Activated naive CD4-positive, alpha-beta T cell treated with anti-CD3 and anti-CD28 coated beads for 36 hours (primary cell): ENCODE measurements around the gene GUCD1. TPM values are rescaled to one million over a fixed set of nuclear protein-coding genes. Genes with fewer than 3 reads are reported as not detected.

Source experiments
- CTCF ChIA-PET: fragments of 350-600 bp; sonication (Branson Sonifier 250); formaldehyde crosslinking; loops from one replicate; lab custom pipeline; 2021; ENCODE audit warnings: antibody characterized with exemption; lab: Charles Lee
- DNase-seq: peaks from one replicate; pipeline ENCODE4 v3.0.0-alpha.2; 2020
- H3K27ac Mint-ChIP-seq: one replicate; pipeline ENCODE4 v1.8.0; 2021; ENCODE audit warnings: mild to moderate bottlenecking, mixed read lengths
- H3K27me3 Mint-ChIP-seq: one replicate; pipeline ENCODE4 v1.8.0; 2021; ENCODE audit warnings: low read depth, mixed read lengths
- H3K36me3 Mint-ChIP-seq: one replicate; pipeline ENCODE4 v1.8.0; 2021; ENCODE audit warnings: low read depth, mixed read lengths
- H3K4me1 Mint-ChIP-seq: one replicate; pipeline ENCODE4 v1.8.0; 2021; ENCODE audit warnings: low read depth, mixed read lengths
- H3K4me3 Mint-ChIP-seq: one replicate; pipeline ENCODE4 v1.8.0; 2021; ENCODE audit warnings: mild to moderate bottlenecking, moderate library complexity, mixed read lengths
- H3K9me3 Mint-ChIP-seq: one replicate; pipeline ENCODE4 v1.8.0; 2021; ENCODE audit warnings: mixed read lengths
- intact Hi-C: fragments of 100-400 bp; cut with micrococcal nuclease; formaldehyde crosslinking; loops from one replicate; pipeline ENCODE4 v1.15.1; 2023
- total RNA-seq, 2 experiments: library from RNA; stranded (reverse); gene quantifications; one replicate each; pipeline ENCODE4 v1.2.3, GENCODE V29; 2021

Gene GUCD1
- total RNA-seq, 2 experiments from 2014 or later, result 95.8 to 96.0 TPM

DNA sequence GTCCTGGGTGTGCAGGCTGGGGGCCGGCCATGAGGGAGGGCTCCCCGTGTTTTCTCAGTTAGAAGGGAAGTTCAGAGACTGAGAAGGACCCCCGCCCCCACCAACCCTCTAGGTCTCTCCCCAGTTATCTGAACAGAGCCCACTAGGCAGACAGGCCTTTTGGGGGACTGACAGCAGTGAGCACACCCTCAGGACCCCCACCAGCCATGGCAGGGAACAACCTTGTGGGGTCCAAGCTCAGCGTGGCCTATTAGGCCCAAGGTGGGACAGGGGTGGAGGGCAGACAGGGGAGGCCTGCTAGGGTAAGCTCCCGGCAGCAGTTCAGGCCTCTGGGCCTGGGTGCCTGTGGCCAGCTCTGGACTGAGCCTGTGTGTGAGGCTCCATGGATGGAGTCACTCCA lies 32.3 kb upstream of the GUCD1 start:
- intact Hi-C loops, result no loop called here
- Mint-ChIP-seq H3K36me3 (no peaks in the 10 kb centered on the region), H3K9me3 (no peaks in the 10 kb centered on the region)

DNA sequence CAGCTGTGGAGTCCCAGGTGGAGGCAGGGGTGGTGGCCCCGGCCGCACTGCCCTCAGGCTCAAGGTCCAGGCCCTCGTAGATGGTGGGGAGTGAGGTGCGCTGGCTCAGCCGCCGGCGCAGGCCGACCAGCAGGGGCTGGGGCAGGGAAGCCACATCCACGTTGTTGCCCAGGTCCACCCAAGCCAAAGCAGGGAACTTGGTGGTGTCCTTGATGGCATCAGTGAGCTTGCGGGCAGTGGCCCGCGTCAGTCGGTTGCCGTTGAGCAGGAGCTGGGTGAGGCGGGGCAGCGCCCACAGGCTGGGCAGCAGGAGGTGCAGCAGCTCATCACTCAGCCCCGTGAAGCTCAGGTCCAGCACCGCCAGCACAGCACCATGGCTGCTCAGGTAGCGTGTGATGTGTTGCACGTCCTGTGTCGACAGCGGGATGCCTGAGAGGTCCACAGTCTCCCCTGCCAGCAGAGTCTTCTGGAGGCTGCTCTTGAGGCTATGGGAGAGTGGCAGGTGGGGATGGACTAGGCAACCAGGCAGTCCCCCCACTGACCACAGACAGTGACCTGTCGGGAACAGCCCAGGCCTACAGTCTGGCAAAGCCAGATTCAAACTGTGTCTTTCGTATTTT lies 31.1 kb upstream of the GUCD1 start:
- no peak overlapping the region for H3K4me3 Mint-ChIP-seq
- H3K4me1 Mint-ChIP-seq, result no peaks in the 10 kb centered on the region
- intact Hi-C loops, result no loop called here
- H3K27ac Mint-ChIP-seq, result no peak overlapping the region
- no peaks in the 10 kb centered on the region for H3K36me3 Mint-ChIP-seq
- H3K27me3 Mint-ChIP-seq, result peaks cover 4% of the 10 kb centered on the region
- CTCF ChIA-PET, result no interaction called here
- no peak for DNase-seq
- no peaks in the 10 kb centered on the region for H3K9me3 Mint-ChIP-seq

More for the DNA sequence above, 32.3 kb upstream of the GUCD1 start:
- no peak overlapping the region for H3K4me3 Mint-ChIP-seq
- peaks cover 10% of the 10 kb centered on the region for H3K27me3 Mint-ChIP-seq
- H3K4me1 Mint-ChIP-seq, result peaks cover 2% of the 10 kb centered on the region
- CTCF ChIA-PET, result no interaction called here
- no peak overlapping the region for H3K27ac Mint-ChIP-seq
- DNase-seq, result no peak

DNA sequence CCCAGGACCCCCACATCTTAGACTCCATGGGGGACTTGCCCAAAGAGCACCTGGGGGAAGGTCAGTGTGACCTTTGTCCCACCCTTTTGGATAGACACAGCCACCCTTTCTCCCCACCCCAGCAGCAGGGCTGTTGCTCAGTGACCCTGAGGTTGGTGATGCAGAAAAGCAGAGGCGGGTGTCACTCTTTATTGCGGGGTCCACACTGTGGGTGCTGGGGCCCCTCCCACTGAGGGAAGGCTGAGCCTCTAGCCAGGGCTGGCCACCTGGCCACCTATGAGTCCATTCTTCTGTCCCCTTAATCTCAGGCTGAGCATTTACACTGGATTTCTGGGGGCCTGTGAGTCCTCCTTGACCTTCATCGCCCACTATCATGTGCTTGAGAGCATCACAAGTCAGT lies 30.5 kb upstream of the GUCD1 start:
- DNase-seq, result no peak
- H3K9me3 Mint-ChIP-seq, result no peaks in the 10 kb centered on the region
- intact Hi-C loops, result no loop called here
- no peak overlapping the region for H3K27ac Mint-ChIP-seq
- CTCF ChIA-PET, result no interaction called here
- H3K4me1 Mint-ChIP-seq, result no peaks in the 10 kb centered on the region
- H3K36me3 Mint-ChIP-seq, result no peaks in the 10 kb centered on the region
- no peak overlapping the region for H3K4me3 Mint-ChIP-seq
- peaks cover under 1% of the 10 kb centered on the region for H3K27me3 Mint-ChIP-seq

DNA sequence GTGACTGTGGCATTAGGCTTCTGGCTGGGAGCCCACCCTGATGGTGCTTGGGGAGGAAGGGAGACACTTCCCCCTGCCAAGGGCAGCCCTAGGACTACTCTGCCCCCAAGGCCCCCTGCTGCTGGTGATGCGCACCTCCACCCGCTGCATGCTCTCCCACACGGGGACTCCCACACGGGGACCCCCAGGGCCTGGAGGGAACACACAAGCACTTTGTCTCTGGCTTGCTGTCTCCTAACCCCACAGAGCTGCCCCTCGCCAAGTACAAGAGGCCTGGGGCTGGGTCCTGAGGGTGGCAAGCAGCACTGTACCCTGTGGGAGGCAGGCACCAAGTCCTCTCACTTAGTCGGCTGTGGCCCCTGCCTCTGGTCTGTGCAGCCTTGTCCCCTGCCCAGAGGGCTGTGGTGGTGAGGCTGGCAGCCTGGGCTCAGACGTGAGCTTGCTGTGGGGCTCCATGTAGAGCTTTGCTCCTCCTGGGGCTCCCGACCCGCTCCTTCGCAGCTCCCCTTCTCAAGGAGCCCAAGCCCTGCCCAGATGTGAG lies 30.0 kb upstream of the GUCD1 start:
- CTCF ChIA-PET, result no interaction called here
- Mint-ChIP-seq H3K27ac (no peak overlapping the region), H3K9me3 (no peaks in the 10 kb centered on the region), H3K27me3 (no peaks in the 10 kb centered on the region), H3K4me1 (no peaks in the 10 kb centered on the region), H3K36me3 (no peaks in the 10 kb centered on the region), H3K4me3 (no peak overlapping the region)
- intact Hi-C loops, result no loop called here
- DNase-seq, result no peak

DNA sequence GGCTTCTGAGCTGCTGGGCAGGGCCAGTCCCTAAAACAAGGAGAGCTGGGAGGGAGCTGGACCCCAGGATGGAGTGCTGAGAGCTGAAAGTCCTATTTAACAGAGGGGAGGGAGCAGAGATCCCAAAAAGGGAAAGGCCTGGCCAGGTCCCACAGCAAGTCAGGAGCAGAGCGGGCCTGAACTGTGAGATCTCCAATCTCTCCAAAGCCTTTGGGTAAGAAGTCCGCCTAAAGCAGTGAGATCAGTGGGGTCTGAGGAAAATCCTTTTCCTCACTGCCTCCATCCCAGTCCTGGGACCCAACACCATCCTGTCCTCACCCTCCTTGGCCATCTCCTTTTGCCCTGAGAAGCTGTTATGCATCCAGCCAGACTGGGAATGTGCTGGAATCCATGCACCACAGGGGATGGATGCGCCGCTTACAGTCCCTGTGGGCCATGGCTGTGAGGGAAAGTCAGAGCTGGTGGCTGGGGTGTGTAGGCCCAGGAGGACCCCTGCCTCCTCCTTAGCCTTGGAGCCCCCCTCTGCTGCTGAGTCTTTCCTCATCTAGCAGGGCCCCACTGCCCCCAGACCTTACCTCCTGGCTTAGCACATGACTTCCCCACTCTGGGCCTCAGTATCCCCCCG lies 29.3 kb upstream of the GUCD1 start:
- Mint-ChIP-seq H3K36me3 (no peaks in the 10 kb centered on the region), H3K4me1 (no peaks in the 10 kb centered on the region), H3K4me3 (no peak overlapping the region), H3K27me3 (no peaks in the 10 kb centered on the region), H3K9me3 (no peaks in the 10 kb centered on the region), H3K27ac (no peak overlapping the region)
- no peak for DNase-seq
- intact Hi-C loops, result no loop called here
- CTCF ChIA-PET, result no interaction called here

DNA sequence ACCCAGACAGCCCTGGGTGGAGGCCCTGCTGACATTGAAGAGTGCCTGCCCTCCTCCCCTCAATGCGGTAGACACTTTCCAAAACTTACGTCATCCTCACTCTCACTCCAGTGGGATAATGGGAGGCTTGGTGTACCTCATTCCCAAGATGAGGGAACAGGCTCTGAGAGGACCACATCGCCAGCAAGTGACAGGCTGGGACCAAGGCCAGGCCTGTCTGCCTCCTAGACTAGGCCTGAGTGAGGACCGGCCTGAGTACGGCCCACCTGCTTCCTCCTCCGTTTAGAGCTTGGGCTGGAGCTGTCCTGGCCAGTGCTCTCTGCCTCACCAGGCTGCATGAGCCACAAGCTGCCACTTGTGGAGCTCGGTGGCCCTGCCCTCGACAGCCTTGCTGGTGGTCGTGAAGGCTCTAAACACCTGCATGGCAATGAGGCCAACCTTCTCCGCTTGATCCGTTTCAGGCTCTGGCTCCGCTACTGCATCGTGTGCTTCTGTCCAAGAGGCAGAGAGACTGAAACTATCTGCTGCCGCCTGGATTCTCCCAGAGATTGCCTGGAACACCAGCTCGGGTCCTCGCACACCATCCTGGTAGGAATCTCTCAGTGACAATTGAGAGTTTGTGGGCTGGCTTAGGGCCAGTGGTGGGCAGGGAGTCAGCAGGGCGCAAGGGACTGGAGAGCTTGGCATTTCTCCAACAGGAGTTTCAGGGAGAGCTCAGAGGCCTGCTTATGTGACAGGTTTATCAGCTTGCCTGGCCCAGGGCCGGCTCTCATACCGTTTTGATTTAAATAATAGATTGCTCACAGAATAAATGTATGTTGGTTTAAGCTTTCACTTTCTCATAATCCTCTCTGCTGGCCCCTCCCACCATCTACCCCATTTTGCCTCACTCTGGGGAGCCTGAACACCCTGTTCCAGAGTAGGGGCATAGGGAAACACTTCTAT lies 28.6 kb upstream of the GUCD1 start:
- Mint-ChIP-seq H3K4me3 (no peak overlapping the region), H3K36me3 (no peaks in the 10 kb centered on the region), H3K9me3 (no peaks in the 10 kb centered on the region), H3K27ac (no peak overlapping the region), H3K4me1 (no peaks in the 10 kb centered on the region), H3K27me3 (no peaks in the 10 kb centered on the region)
- intact Hi-C loops, result no loop called here
- no peak for DNase-seq
- CTCF ChIA-PET, result no interaction called here

DNA sequence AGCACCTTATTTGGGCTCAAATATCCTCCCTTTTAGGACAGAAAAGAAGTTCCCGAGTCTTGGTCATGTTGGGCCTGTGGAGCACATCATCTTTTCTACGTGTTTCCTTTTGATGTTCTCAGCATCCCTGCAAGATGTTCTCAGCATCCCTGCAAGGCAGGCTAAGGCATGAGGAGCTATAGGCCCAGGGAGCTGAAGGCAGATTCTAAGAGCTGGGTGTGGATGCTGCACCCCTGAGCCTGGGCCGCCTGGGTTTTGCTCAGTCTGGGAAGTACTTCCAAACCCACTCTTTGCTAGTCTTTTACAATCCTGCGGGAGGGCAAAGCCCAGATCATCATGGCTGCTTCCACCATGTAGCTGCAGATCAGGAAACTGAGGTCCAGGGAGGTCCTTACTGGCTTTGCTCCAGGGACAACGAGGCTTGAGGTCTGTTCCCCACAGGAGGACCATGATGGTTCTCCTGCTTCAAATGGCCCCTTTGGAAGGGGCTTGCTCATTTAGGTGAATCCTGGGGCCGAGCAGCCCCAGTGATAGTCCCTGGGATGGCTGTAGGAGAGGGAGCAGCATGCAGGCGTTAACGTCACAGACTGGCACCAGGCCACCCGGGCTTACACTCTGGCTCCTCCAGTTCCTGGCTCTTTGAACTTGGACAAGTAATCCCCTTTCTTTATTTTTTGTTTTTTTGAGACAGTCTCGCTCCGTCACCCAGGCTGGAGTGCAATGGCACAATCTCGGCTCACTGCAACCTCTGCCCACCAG lies 27.3 kb upstream of the GUCD1 start:
- Mint-ChIP-seq H3K27ac (no peak overlapping the region), H3K36me3 (no peaks in the 10 kb centered on the region), H3K4me1 (no peaks in the 10 kb centered on the region), H3K9me3 (no peaks in the 10 kb centered on the region), H3K27me3 (no peaks in the 10 kb centered on the region), H3K4me3 (no peak overlapping the region)
- DNase-seq, result no peak
- CTCF ChIA-PET, result no interaction called here
- intact Hi-C loops, result no loop called here

DNA sequence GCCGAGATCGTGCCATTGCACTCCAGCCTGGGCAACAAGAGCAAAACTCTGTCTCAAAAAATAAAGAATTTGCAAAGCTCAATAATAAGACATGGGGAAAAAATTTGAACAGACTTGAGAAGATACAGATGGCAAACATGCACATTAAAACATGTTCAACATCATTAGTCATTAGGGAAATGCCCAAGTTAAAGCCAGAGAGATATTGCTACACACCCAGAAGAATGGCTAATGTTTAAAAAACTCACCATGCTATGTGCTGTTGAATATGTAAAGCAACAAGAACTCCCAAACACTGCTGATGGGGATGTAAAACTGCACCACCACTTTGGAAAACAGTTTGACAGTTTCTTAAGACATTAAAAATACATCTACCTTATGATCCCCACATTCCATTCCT lies 25.3 kb upstream of the GUCD1 start:
- Mint-ChIP-seq H3K4me3 (no peak overlapping the region), H3K4me1 (no peaks in the 10 kb centered on the region), H3K27me3 (no peaks in the 10 kb centered on the region), H3K36me3 (peaks cover 6% of the 10 kb centered on the region), H3K27ac (no peak overlapping the region), H3K9me3 (no peaks in the 10 kb centered on the region)
- CTCF ChIA-PET, result no interaction called here
- intact Hi-C loops, result no loop called here
- DNase-seq, result no peak

DNA sequence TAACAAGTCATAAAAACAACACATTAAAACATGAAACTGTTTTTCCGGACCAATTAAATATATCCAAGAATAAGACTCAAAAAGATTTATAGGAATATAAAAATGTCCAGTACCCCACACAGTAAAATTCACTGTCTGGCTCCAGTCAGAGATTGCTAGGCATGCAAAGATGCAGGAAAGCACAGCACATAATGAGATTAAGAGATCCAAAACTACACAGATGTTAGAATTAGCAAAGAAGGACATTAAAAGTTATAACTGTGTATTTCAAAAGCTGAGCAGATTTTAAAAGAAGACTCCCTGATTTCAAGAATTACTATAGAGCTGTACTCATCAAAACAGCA lies 24.3 kb upstream of the GUCD1 start:
- CTCF ChIA-PET, result no interaction called here
- intact Hi-C loops, result no loop called here
- H3K36me3 Mint-ChIP-seq, result peaks cover 12% of the 10 kb centered on the region
- no peak for DNase-seq
- no peaks in the 10 kb centered on the region for H3K4me1 Mint-ChIP-seq
- no peaks in the 10 kb centered on the region for H3K27me3 Mint-ChIP-seq
- H3K9me3 Mint-ChIP-seq, result no peaks in the 10 kb centered on the region
- no peak overlapping the region for H3K4me3 Mint-ChIP-seq
- no peak overlapping the region for H3K27ac Mint-ChIP-seq

DNA sequence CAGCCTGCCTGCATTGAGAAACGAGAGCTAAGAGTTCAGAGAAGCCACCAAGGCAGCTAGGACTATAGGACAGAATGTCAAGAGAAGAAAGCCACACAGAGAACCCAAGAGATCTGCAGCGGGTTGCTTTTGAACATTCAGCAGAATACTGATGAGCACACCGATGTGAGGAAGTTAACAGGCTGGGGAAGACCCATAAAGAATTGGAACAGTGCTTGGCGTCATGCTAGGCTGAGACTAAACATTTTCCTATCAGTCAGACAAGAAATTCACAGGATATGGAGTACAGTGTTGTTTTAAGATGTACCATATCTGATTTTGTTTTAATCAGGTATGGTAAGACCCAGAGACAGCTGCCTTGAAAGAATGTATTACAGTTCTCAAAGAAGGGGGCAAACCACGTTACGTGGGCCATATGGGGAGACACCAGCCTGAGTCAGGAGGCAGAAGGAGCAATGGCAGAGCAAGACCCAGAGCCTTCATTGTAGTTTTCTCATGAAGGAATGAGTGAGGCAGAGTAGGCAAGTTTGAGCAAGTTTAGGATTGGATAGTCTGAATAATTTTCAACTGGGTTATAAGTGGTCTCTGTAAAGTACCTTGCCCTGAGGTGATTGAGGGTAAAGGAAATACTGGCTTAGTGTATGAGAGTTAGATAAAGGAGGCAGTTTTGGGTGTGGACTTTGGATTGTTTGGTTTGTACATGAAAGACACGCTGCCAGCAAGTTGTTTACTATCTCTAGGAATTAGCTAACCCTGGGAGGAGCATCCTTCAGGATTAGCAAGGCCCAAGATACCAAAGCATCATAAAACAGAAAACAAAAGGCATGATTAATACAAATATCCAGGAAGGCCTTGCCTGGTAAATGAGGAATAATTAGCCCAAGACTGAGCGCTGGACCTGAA lies 23.7 kb upstream of the GUCD1 start:
- DNase-seq, result no peak
- CTCF ChIA-PET, result no interaction called here

DNA sequence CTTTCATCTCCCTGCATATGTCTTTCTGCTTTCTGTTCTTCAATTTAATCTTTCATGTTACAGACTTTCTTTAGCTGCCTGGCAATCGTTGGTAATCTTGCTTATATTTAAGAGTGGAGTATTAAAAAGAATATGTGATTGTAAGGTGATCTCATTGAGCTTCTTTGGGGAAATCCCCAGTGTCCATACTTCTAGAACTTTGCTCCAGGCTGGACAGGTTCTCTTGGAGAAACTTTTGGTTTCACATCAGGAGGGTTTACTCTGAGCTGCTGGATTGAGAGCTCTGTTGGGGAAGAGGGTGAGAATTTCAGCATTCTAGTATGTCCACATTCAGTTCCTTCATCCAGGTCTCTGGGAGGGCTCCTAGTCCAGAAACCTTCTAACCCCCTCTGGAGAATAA lies 21.8 kb upstream of the GUCD1 start:
- Mint-ChIP-seq H3K36me3 (peaks cover 25% of the 10 kb centered on the region), H3K27me3 (no peaks in the 10 kb centered on the region), H3K9me3 (no peaks in the 10 kb centered on the region), H3K27ac (no peak overlapping the region), H3K4me3 (no peak overlapping the region), H3K4me1 (no peaks in the 10 kb centered on the region)
- no peak for DNase-seq
- CTCF ChIA-PET, result no interaction called here
- intact Hi-C loops, result no loop called here

More for the DNA sequence above, 23.7 kb upstream of the GUCD1 start:
- Mint-ChIP-seq H3K27ac (peak overlapping the region; percentile 28), H3K4me1 (no peaks in the 10 kb centered on the region), H3K4me3 (no peak overlapping the region), H3K9me3 (no peaks in the 10 kb centered on the region), H3K27me3 (no peaks in the 10 kb centered on the region), H3K36me3 (peaks cover 13% of the 10 kb centered on the region)
- intact Hi-C loops, result no loop called here
